ENCODE results near the gene RRBP1.

DNA sequence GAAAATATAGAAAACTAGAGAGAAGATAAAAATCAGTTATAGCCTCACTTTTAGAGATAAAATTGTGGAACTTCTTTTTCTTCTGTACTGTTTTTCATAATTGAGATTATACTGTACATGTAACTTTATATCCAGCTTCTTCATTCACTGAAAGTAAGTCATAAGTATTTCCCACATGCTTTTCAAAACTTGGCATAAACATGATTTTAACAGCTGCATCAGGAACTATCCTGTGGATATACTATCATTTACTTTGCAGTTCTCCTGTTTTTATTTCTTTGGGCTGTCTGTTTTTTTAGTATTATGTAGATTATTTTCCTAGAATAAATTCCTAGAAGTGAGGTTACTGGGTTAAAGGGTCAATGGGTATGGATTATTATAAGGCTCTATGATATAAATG is 97.4 kb downstream of the RRBP1 start:
- TF ChIP-seq, protein P1, sequence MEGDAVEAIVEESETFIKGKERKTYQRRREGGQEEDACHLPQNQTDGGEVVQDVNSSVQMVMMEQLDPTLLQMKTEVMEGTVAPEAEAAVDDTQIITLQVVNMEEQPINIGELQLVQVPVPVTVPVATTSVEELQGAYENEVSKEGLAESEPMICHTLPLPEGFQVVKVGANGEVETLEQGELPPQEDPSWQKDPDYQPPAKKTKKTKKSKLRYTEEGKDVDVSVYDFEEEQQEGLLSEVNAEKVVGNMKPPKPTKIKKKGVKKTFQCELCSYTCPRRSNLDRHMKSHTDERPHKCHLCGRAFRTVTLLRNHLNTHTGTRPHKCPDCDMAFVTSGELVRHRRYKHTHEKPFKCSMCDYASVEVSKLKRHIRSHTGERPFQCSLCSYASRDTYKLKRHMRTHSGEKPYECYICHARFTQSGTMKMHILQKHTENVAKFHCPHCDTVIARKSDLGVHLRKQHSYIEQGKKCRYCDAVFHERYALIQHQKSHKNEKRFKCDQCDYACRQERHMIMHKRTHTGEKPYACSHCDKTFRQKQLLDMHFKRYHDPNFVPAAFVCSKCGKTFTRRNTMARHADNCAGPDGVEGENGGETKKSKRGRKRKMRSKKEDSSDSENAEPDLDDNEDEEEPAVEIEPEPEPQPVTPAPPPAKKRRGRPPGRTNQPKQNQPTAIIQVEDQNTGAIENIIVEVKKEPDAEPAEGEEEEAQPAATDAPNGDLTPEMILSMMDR (IDR thresholded peaks at IDR 0.05), result no peak
- no peak for TF ChIP-seq EP300 (IDR thresholded peaks at IDR 0.05)
- no peak for TF ChIP-seq POLR2A (IDR thresholded peaks at IDR 0.05)
